H1 (cell line): ENCODE data around the gene S100A13. TPM values are rescaled to one million over a fixed set of nuclear protein-coding genes. Genes with fewer than 3 reads are reported as not detected.

ENCODE experiments used
- EP300 ChIP-seq, 2 experiments: IDR thresholded peaks; 1 replicate in 1 of 2; 2 replicates in 1 of 2; pipeline ENCODE4 v1.6.1; 2011 to 2012; ENCODE audit warnings: low read depth in 2 of 2, low read length in 2 of 2, mild to moderate bottlenecking in 2 of 2, borderline replicate concordance in 1 of 2, inconsistent platforms in 1 of 2, moderate library complexity in 1 of 2
- polyA plus RNA-seq, 7 experiments: library from polyadenylated mRNA; depleted of rRNA in 3 of 7; stranded (reverse) in 5 of 7; unstranded in 2 of 7; fragments of >200 nt in 5 of 7; fragments of 200-250 nt in 2 of 7; gene quantifications; 1 replicate in 5 of 7; 2 replicates in 1 of 7; 4 replicates in 1 of 7; pipeline versions ENCODE4 v1.2.1 to v1.2.3, GENCODE V29; 2011 to 2013; ENCODE audit warnings: missing spikeins in 2 of 7, mixed read lengths in 2 of 7
- total RNA-seq: library from RNA; stranded (reverse); fragmentation: NEBNext Ultra II Directional; extraction: Animal tissue kit (Norgen Biotek cat#: 25700); gene quantifications from 2 replicates; pipeline ENCODE4 v1.2.1, GENCODE V29; 2021

Gene S100A13
- total and polyA plus RNA-seq, 2 of the 8 experiments (the other 6 are each of a cell fraction or from before 2014, with no cell fraction given), result 63.6 to 127 TPM

DNA sequence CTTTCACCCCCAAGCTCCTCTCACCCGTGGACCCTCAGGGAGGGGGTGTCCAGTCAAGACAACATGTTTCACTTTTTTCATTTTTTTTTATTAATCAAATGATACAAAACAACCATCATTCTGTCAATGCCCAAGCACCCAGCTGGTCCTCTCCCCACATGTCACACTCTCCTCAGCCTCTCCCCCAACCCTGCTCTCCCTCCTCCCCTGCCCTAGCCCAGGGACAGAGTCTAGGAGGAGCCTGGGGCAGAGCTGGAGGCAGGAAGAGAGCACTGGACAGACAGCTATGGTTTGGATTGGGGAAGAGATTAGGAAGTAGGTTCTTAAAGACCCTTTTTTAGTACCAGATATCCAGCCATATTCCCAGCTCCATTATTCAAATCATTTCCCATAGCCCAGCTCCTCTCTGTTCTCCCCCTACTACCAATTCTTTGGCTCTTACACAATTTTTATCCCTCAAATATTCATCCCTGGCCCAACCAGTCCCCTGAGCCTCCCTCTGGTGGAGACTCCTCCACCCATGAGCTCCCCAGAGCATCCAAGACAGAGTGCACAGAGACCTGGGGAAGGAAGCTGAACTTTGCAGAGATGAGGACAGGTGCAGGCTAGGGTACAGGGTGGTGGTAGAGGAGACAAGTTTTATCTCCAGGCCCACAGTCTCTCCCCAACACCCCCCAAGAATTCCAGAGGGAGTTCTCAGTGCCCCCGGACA lies 13.0 kb downstream of the S100A13 start (continued):
- TF ChIP-seq EP300 (IDR thresholded peaks at IDR 0.05; ENCODE audit: borderline replicate concordance in 1 of 2, low read depth in 2 of 2, low read length in 2 of 2), result no peak
